ENCODE data around the gene KCNN2. TPM values are rescaled to one million over a fixed set of nuclear protein-coding genes. Genes with fewer than 3 reads are reported as not detected.

KCNN2 gene
- total RNA-seq, 1 experiment from 2014 or later, result 0.27 TPM

DNA sequence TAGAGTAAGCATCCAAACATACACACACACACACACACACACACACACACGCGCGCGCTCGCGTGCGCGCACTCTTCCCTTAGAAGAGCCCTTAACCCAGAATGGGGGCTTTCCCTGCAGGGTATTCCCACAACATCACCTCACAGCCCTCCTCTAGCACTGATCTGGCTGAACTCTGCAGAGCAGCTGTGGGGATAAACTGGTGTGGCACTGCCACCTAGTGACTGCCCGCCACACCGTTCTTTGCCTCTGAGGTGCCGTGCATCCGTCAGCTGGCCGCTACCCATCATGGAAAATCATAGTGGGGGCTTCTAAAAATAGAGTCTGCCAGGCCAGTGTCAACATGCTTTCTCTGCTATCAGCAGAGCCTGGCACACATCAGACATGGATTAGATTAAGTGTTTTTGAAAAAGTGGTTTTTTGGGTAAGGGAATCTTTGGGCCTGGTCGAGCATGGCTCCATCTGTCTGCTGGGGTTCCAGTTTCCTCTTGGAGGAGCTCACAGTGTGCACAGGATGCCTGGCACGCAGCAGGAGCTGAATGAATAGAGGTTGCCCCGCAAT is 88.1 kb downstream of the KCNN2 start:
- Histone ChIP-seq H3K4me3 (ENCODE audit: low read depth, low read length) (no peak overlapping the region), H3K27me3 (replicated peaks; ENCODE audit: control insufficient read depth, insufficient read depth, low read length) (no peaks in the 10 kb centered on the region), H3K9me3 (no peaks in the 10 kb centered on the region), H3K4me1 (no peaks in the 10 kb centered on the region), H3K36me3 (ENCODE audit: control insufficient read depth, insufficient read depth, low read length) (no peaks in the 10 kb centered on the region)
- Mint-ChIP-seq H3K9me3 (ENCODE audit: unreplicated experiment) (no peaks in the 10 kb centered on the region), H3K36me3 (ENCODE audit: insufficient read depth, unreplicated experiment) (no peaks in the 10 kb centered on the region), H3K4me1 (ENCODE audit: low read depth, unreplicated experiment) (no peaks in the 10 kb centered on the region), H3K27ac (ENCODE audit: unreplicated experiment) (no peak overlapping the region), H3K27me3 (ENCODE audit: insufficient read depth, unreplicated experiment) (peaks cover 35% of the 10 kb centered on the region), H3K4me3 (ENCODE audit: unreplicated experiment) (no peak overlapping the region)
- intact Hi-C loops (cut with micrococcal nuclease; ENCODE audit: unreplicated experiment), result loop anchor here (1.0 to 10.0 kb wide), 9 partner anchors 89 to 838 kb away; no protein-coding TSS in a partner anchor
- ChIA-PET POLR2A (no interaction called here), CTCF (interaction anchor here (1.0 to 1.9 kb wide), 2 partner anchors 619 to 838 kb away, joined by 3 to 14 read pairs; no protein-coding TSS in a partner anchor)
- no TSS peak for BruUV-seq (replicated peaks)
- peak; percentile 53 to 61 for DNase-seq
- TF ChIP-seq, protein P1, sequence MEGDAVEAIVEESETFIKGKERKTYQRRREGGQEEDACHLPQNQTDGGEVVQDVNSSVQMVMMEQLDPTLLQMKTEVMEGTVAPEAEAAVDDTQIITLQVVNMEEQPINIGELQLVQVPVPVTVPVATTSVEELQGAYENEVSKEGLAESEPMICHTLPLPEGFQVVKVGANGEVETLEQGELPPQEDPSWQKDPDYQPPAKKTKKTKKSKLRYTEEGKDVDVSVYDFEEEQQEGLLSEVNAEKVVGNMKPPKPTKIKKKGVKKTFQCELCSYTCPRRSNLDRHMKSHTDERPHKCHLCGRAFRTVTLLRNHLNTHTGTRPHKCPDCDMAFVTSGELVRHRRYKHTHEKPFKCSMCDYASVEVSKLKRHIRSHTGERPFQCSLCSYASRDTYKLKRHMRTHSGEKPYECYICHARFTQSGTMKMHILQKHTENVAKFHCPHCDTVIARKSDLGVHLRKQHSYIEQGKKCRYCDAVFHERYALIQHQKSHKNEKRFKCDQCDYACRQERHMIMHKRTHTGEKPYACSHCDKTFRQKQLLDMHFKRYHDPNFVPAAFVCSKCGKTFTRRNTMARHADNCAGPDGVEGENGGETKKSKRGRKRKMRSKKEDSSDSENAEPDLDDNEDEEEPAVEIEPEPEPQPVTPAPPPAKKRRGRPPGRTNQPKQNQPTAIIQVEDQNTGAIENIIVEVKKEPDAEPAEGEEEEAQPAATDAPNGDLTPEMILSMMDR (IDR thresholded peaks at IDR 0.05; ENCODE audit: insufficient read depth in 1 of 2, low read depth in 1 of 2, low read length in 1 of 2, severe bottlenecking in 1 of 2, unreplicated experiment in 1 of 2), result peak; percentile 77 to 83

DNA sequence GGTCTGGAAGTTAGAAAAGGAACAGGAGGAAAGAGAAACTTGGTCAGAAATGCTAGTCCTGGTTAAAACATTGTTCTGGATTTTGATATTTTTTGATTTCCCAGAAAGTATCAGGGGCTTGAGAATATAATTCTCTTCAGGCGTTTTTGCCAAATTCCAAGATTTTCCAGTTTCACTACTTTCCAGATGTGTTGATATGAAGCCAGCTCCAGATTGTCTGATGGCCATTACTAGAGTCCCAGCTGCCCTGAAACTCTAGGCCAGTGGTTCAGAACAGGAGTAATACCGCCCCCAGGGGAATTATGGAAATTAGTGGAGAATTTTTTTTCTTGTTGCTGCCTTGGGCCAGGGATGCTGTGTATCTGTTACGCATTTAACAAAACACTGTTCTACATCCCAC is 88.6 kb downstream of the KCNN2 start:
- Mint-ChIP-seq H3K27ac (ENCODE audit: unreplicated experiment) (no peak overlapping the region), H3K4me1 (ENCODE audit: low read depth, unreplicated experiment) (no peaks in the 10 kb centered on the region), H3K4me3 (ENCODE audit: unreplicated experiment) (no peak overlapping the region)

DNA sequence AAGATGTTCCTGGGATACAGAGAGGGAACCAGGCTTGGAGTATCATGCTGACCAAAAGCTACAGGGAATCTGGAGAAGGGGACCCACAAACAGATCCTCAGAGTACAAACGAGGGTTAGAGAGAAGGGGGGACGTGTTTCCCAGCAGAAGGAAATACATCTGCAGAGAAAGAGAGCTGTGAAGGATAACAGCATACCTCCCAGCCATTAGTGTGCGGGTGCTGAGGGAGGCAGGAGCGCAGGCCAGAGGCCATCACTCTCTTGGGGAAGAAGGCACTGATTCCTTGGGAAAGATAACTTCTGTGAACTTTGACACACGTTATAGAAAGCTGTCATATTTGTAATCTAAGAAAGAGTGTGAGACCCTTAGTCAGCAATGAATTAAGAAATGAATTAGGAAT is 96.9 kb downstream of the KCNN2 start:
- no peak overlapping the region for H3K4me3 Mint-ChIP-seq (ENCODE audit: unreplicated experiment)
- no peaks in the 10 kb centered on the region for H3K9me3 ChIP-seq
- H3K27me3 Mint-ChIP-seq (ENCODE audit: insufficient read depth, unreplicated experiment), result peaks cover 21% of the 10 kb centered on the region
- H3K27ac Mint-ChIP-seq (ENCODE audit: unreplicated experiment), result no peak overlapping the region
- TF ChIP-seq, protein P1 (IDR thresholded peaks at IDR 0.05; ENCODE audit: insufficient read depth in 1 of 2, low read depth in 1 of 2, low read length in 1 of 2, severe bottlenecking in 1 of 2, unreplicated experiment in 1 of 2), result no peak
- ChIA-PET CTCF (no interaction called here), POLR2A (no interaction called here)
- no peaks in the 10 kb centered on the region for H3K27me3 ChIP-seq (replicated peaks; ENCODE audit: control insufficient read depth, insufficient read depth, low read length)
- intact Hi-C loops (cut with micrococcal nuclease; ENCODE audit: unreplicated experiment), result no loop called here
- DNase-seq, result no peak
- BruUV-seq (replicated peaks), result no TSS peak
- H3K9me3 Mint-ChIP-seq (ENCODE audit: unreplicated experiment), result no peaks in the 10 kb centered on the region
- H3K4me3 ChIP-seq (ENCODE audit: low read depth, low read length), result no peak overlapping the region
- peaks cover 5% of the 10 kb centered on the region for H3K36me3 Mint-ChIP-seq (ENCODE audit: insufficient read depth, unreplicated experiment)
- H3K36me3 ChIP-seq (ENCODE audit: control insufficient read depth, insufficient read depth, low read length), result no peaks in the 10 kb centered on the region
- H3K4me1 ChIP-seq, result no peaks in the 10 kb centered on the region
- H3K4me1 Mint-ChIP-seq (ENCODE audit: low read depth, unreplicated experiment), result no peaks in the 10 kb centered on the region

More for the DNA sequence above, 88.6 kb downstream of the KCNN2 start:
- Histone ChIP-seq H3K4me3 (ENCODE audit: low read depth, low read length) (no peak overlapping the region), H3K36me3 (ENCODE audit: control insufficient read depth, insufficient read depth, low read length) (no peaks in the 10 kb centered on the region), H3K9me3 (no peaks in the 10 kb centered on the region), H3K4me1 (no peaks in the 10 kb centered on the region), H3K27me3 (replicated peaks; ENCODE audit: control insufficient read depth, insufficient read depth, low read length) (no peaks in the 10 kb centered on the region)
- H3K27me3 Mint-ChIP-seq (ENCODE audit: insufficient read depth, unreplicated experiment), result peaks cover 36% of the 10 kb centered on the region
- no peaks in the 10 kb centered on the region for H3K9me3 Mint-ChIP-seq (ENCODE audit: unreplicated experiment)
- TF ChIP-seq, protein P1 (IDR thresholded peaks at IDR 0.05; ENCODE audit: insufficient read depth in 1 of 2, low read depth in 1 of 2, low read length in 1 of 2, severe bottlenecking in 1 of 2, unreplicated experiment in 1 of 2), result no peak
- CTCF ChIA-PET, result interaction anchor here (1.0 to 1.9 kb wide), 2 partner anchors 619 to 838 kb away, joined by 3 to 14 read pairs; no protein-coding TSS in a partner anchor
- H3K36me3 Mint-ChIP-seq (ENCODE audit: insufficient read depth, unreplicated experiment), result no peaks in the 10 kb centered on the region
- intact Hi-C loops (cut with micrococcal nuclease; ENCODE audit: unreplicated experiment), result loop anchor here (1.0 to 5.0 kb wide), 8 partner anchors 90 to 838 kb away; no protein-coding TSS in a partner anchor
- BruUV-seq (replicated peaks), result no TSS peak
- no peak for DNase-seq
- POLR2A ChIA-PET, result no interaction called here

All from Caco-2 (cell line).